ENCODE measurements around the gene ZNF280B. TPM values are rescaled to one million over a fixed set of nuclear protein-coding genes. Genes with fewer than 3 reads are reported as not detected.

ZNF280B gene
- total and polyA plus RNA-seq, 2 of the 13 experiments (the other 11 are each of a cell fraction or from before 2014, with no cell fraction given): 3.7 to 3.9 TPM

DNA sequence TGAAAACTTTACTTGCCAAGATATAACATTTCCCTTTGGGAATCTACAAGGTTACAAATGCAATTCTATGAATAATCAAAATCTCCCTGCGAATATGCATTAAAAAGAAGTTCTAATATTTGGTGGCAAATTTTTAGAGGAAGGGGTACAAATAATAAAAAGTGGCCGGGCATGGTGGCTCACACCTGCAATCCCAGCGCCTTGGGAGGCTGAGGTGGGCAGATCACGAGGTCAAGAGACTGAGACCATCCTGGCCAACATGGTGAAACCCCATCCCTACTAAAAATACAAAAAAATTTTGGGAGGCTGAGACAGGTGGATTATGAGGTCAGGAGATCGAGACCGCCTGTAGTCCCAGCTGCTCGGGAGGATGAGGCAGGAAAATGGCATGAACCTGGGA, 47.0 kb downstream of the ZNF280B start:
- Histone ChIP-seq H3K9me3 (ENCODE audit: low read length) (peaks cover 13% of the 10 kb centered on the region), H3K79me2 (ENCODE audit: insufficient read depth, low read length) (no peaks in the 10 kb centered on the region), H3K27me3 (ENCODE audit: control insufficient read depth in 1 of 2, insufficient read depth in 2 of 2, low read length in 2 of 2) (peaks cover 0 to 6% of the 10 kb centered on the region in 2 experiments; a peak in 1 of 5 replicates), H2AFZ (ENCODE audit: low read length) (no peak overlapping the region), H4K20me1 (ENCODE audit: insufficient read depth, low read length) (no peaks in the 10 kb centered on the region), H3K27ac (ENCODE audit: extremely low read length, insufficient read depth, low read length) (no peak overlapping the region), H3K36me3 (replicated peaks in 1 of 2; ENCODE audit: control insufficient read depth in 1 of 2, insufficient read depth in 2 of 2, low read length in 2 of 2) (no peaks in the 10 kb centered on the region), H3K4me1 (ENCODE audit: insufficient read depth, low read length) (no peaks in the 10 kb centered on the region), H3K4me3 (replicated peaks in 1 of 3; ENCODE audit: insufficient read depth in 1 of 3, low read depth in 2 of 3, low read length in 3 of 3) (no peak overlapping the region), H3K4me2 (ENCODE audit: low read depth, low read length) (no peak overlapping the region), H3K9ac (ENCODE audit: insufficient read depth, low read depth, low read length) (no peak overlapping the region)
- TF ChIP-seq FOXA3 (CRISPR knock-in tag; IDR thresholded peaks at IDR 0.05): no peak
- no peak for TF ChIP-seq ERF (CRISPR knock-in tag; IDR thresholded peaks at IDR 0.05)
- TF ChIP-seq ZNF615 (CRISPR knock-in tag; IDR thresholded peaks at IDR 0.05; ENCODE audit: borderline replicate concordance): no peak
- TF ChIP-seq, protein P1, sequence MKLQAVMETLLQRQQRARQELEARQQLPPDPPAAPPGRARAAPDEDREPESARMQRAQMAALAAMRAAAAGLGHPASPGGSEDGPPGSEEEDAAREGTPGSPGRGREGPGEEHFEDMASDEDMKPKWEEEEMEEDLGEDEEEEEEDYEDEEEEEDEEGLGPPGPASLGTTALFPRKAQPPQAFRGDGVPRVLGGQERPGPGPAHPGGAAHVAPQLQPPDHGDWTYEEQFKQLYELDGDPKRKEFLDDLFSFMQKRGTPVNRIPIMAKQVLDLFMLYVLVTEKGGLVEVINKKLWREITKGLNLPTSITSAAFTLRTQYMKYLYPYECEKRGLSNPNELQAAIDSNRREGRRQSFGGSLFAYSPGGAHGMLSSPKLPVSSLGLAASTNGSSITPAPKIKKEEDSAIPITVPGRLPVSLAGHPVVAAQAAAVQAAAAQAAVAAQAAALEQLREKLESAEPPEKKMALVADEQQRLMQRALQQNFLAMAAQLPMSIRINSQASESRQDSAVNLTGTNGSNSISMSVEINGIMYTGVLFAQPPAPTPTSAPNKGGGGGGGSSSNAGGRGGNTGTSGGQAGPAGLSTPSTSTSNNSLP (IDR thresholded peaks at IDR 0.05; ENCODE audit: low read depth, low read length): no peak
- TF ChIP-seq FOXM1 (CRISPR knock-in tag; IDR thresholded peaks at IDR 0.05): no peak
- TF ChIP-seq, protein P2, sequence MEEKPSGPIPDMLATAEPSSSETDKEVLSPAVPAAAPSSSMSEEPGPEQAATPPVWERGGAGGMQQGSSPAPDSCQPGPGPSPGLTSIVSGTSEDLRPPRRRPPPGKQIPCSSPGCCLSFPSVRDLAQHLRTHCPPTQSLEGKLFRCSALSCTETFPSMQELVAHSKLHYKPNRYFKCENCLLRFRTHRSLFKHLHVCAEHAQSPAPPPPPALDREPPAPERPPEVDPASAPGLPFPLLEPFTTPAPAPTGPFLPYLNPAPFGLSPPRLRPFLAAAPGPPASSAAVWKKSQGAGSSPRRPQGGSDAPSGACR (CRISPR knock-in tag; IDR thresholded peaks at IDR 0.05): no peak
- TF ChIP-seq EEA1 (CRISPR knock-in tag; IDR thresholded peaks at IDR 0.05; ENCODE audit: borderline replicate concordance): no peak
- TF ChIP-seq ZNF841 (CRISPR knock-in tag; IDR thresholded peaks at IDR 0.05; ENCODE audit: borderline replicate concordance): no peak
- no peak for TF ChIP-seq RELA (CRISPR knock-in tag; IDR thresholded peaks at IDR 0.05)
- WGBS (ENCODE audit: low lambda C conversion rate): 18% methylated on average over 7 of the region's 7 CpGs
- ATAC-seq: no peak
- in situ Hi-C loops (cut with HindIII; ENCODE audit: extremely low pct_ligation_motif_present, low pct_unique_long_range_greater_than_20kb): loop anchor here (5.0 kb wide), 1 partner anchor 91 kb away; no protein-coding TSS in a partner anchor
- no TSS peak for BruUV-seq (replicated peaks)
- POLR2A ChIA-PET: no interaction called here
- CTCF ChIA-PET (ENCODE audit: low intra/inter-chr PET ratio, low total read pairs): no interaction called here
- DNase-seq (ENCODE audit: low spot score): no peak
- no peak for FAIRE-seq
- intact Hi-C loops (cut with micrococcal nuclease; ENCODE audit: unreplicated experiment): loop anchor here (10.0 kb wide), 1 partner anchor 123 kb away; no protein-coding TSS in a partner anchor

All from HepG2 (cell line).